Glutamatergic neuron (in vitro differentiated cells): ENCODE results near the gene CHRM1. TPM values are rescaled to one million over a fixed set of nuclear protein-coding genes. Genes with fewer than 3 reads are reported as not detected.
"Not testable (repeated sequence)": the region's sequence is repeated elsewhere in the genome, so short reads cannot be mapped to it uniquely, and the experiment has no call there.

ENCODE experiments used
- DNase-seq: peaks from one replicate; pipeline ENCODE4 v3.0.0; 2022
- H3K27ac Mint-ChIP-seq: one replicate; pipeline ENCODE4 v1.8.0; 2020; ENCODE audit warnings: mild to moderate bottlenecking, mixed read lengths, inconsistent platforms; ENCODE audit not compliant: unreplicated experiment
- H3K27me3 Mint-ChIP-seq: one replicate; pipeline ENCODE4 v1.8.0; 2020; ENCODE audit warnings: mild to moderate bottlenecking, moderate library complexity, mixed read lengths, inconsistent platforms; ENCODE audit not compliant: unreplicated experiment
- H3K36me3 Mint-ChIP-seq: one replicate; pipeline ENCODE4 v1.8.0; 2020; ENCODE audit warnings: mild to moderate bottlenecking, mixed read lengths, inconsistent platforms; ENCODE audit not compliant: unreplicated experiment
- H3K4me1 Mint-ChIP-seq: one replicate; pipeline ENCODE4 v1.8.0; 2020; ENCODE audit warnings: mild to moderate bottlenecking, low read depth, mixed read lengths, inconsistent platforms; ENCODE audit not compliant: unreplicated experiment
- H3K4me3 Mint-ChIP-seq: one replicate; pipeline ENCODE4 v1.8.0; 2020; ENCODE audit warnings: mild to moderate bottlenecking, mixed read lengths, inconsistent platforms; ENCODE audit not compliant: unreplicated experiment
- H3K9me3 Mint-ChIP-seq: one replicate; pipeline ENCODE4 v1.8.0; 2020; ENCODE audit warnings: mild to moderate bottlenecking, moderate library complexity, mixed read lengths, inconsistent platforms; ENCODE audit not compliant: unreplicated experiment
- total RNA-seq: library from RNA; stranded (reverse); fragmentation: NEBNext Ultra II Directional; extraction: Animal tissue kit (Norgen Biotek cat#: 25700); gene quantifications from one replicate; pipeline ENCODE4 v1.2.1, GENCODE V29; 2021; ENCODE audit not compliant: unreplicated experiment
- TF ChIP-seq, protein P1 (sequence below): fragments of 200-600 bp; sonication (generic); IDR thresholded peaks from one replicate; pipeline ENCODE4 v1.5.0; 2021; ENCODE audit not compliant: partially characterized antibody, unreplicated experiment

Gene CHRM1
- total RNA-seq, 1 donor from 2014 or later = not detected

DNA sequence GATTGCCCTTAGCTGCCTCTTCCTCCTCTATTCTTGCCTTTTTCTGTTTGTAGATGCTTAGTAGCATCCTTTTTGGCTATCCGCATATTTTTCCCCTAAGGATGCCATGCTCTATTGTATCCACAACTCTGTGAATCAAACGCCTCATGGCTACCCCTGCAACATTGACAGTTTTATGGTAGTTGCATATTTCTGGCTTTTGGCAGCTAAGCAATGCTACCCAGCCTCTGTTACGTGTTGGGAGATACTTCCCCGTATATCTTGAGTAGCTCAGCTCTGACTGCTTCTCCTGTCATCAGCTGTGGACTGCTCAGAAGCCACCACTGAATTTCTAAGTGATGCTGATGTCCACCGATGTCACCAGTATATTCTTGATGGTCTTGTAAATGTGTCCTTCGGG is 55.5 kb downstream of the CHRM1 start:
- no peak for DNase-seq
- H3K4me1 Mint-ChIP-seq = peaks cover 10% of the 10 kb centered on the region
- peak overlapping the region; percentile 74 for H3K27ac Mint-ChIP-seq
- TF ChIP-seq, protein P1, sequence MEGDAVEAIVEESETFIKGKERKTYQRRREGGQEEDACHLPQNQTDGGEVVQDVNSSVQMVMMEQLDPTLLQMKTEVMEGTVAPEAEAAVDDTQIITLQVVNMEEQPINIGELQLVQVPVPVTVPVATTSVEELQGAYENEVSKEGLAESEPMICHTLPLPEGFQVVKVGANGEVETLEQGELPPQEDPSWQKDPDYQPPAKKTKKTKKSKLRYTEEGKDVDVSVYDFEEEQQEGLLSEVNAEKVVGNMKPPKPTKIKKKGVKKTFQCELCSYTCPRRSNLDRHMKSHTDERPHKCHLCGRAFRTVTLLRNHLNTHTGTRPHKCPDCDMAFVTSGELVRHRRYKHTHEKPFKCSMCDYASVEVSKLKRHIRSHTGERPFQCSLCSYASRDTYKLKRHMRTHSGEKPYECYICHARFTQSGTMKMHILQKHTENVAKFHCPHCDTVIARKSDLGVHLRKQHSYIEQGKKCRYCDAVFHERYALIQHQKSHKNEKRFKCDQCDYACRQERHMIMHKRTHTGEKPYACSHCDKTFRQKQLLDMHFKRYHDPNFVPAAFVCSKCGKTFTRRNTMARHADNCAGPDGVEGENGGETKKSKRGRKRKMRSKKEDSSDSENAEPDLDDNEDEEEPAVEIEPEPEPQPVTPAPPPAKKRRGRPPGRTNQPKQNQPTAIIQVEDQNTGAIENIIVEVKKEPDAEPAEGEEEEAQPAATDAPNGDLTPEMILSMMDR = no peak
- no peaks in the 10 kb centered on the region for H3K36me3 Mint-ChIP-seq
- no peaks in the 10 kb centered on the region for H3K9me3 Mint-ChIP-seq
- H3K27me3 Mint-ChIP-seq = no peaks in the 10 kb centered on the region
- peak overlapping the region; percentile 18 for H3K4me3 Mint-ChIP-seq

DNA sequence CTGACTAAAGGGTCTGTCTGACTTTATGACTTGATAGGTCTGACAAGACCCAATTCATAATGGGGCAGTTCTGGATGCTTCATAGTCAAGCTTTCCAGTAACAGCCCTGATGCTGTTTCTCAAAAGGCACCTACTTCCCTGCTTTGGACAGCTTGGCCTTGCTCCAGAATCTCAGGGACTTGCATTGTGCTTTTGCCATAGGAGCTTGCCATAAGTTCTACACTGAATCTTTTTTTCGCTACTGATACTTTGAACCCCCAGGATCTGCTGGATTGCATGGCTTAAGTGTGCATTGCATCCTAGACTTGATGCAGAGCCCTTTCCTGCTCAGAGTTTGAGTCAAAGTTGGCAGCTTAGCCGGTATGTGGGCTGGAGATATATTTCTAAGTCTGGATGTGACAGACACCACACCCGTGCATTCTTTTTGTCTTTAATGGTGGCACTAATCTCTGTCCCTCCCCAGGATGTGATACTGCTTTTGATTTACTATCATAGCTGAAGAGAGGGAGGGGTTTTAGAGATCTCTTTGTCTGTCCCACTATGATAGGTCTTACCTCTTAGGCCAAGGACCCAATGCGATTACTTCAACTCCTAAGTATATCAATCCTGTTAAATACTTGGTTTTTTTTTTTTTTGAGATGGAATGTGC is 57.4 kb downstream of the CHRM1 start:
- Mint-ChIP-seq H3K9me3 (peaks cover 3% of the 10 kb centered on the region), H3K27ac (peak overlapping the region; percentile 26), H3K36me3 (no peaks in the 10 kb centered on the region), H3K4me1 (peaks cover 22% of the 10 kb centered on the region), H3K27me3 (peaks cover 5% of the 10 kb centered on the region), H3K4me3 (no peak overlapping the region)
- TF ChIP-seq, protein P1 = no peak
- no peak for DNase-seq

DNA sequence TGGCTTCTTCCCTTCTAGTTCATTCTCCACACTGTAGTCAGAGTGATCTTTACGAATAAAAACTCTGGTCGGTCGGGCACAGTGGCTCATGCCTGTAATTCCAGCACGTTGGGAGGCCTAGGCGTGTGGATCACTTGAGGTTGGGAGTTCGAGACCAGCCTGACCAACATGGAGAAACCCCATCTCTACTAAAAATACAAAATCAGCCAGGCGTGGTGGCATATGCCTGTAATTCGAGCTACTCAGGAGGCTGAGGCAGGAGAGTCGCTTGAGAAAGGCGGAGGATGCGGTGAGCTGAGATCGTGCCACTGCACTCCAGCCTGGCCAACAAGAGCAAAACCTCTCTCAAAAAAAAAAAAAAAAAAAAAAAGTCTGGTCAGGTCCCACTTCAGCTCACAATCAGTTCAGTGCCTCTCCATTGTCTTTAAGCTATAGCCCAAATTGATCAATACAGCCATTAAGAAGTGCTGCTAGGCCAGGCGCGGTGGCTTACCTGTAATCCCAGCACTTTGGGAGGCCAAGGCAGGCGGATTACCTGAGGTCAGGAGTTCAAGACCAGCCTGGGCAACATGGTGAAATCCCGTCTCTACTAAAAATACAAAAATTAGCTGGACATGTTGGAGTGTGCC is 59.5 kb downstream of the CHRM1 start:
- H3K27me3 Mint-ChIP-seq, DNase-seq, H3K9me3 Mint-ChIP-seq, H3K36me3 Mint-ChIP-seq: not testable (repeated sequence)
- H3K4me1 Mint-ChIP-seq = peaks cover 33% of the 10 kb centered on the region
- peak overlapping the region; percentile 71 for H3K4me3 Mint-ChIP-seq
- peak overlapping the region; percentile 82 for H3K27ac Mint-ChIP-seq

DNA sequence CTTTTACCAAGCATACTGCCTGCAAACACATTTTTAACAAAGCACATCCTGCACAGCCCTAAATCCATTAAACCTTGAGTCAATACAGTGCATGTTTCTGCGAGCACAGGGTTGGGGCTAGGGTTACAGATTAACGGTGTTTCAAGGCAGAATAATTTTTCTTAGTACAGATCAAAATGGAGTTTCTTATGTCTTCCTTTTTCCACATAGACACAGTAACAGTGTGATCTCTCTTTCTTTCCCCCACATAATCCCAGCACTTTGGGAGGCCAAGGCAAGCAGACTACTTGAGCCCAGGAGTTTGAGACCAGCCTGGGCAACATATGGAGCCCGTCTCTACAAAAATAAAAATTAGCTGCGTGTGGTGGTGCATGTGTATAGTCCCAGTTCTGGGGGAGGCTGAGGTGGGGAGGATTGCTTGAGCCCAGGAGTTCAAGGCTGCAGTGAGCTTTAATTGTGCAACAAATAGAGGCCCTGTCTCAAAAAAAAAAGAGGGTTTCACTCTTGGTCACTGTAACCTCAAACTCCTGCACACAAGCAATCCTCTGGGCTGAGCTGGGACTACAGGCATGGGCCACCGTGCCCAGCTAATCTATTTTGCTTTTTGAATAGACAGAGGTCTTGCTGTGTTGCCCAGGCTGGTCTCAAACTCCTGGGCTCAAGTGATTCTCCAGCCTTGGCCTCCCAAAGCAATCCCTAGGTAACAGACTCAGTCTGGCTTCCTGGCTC is 60.2 kb downstream of the CHRM1 start:
- no peak for DNase-seq
- H3K4me3 Mint-ChIP-seq = peak overlapping the region; percentile 71
- peaks cover 33% of the 10 kb centered on the region for H3K4me1 Mint-ChIP-seq
- TF ChIP-seq, protein P1 = no peak
- H3K27me3 Mint-ChIP-seq = peaks cover 10% of the 10 kb centered on the region
- no peaks in the 10 kb centered on the region for H3K36me3 Mint-ChIP-seq
- H3K27ac Mint-ChIP-seq = peak overlapping the region; percentile 82
- peaks cover 9% of the 10 kb centered on the region for H3K9me3 Mint-ChIP-seq

DNA sequence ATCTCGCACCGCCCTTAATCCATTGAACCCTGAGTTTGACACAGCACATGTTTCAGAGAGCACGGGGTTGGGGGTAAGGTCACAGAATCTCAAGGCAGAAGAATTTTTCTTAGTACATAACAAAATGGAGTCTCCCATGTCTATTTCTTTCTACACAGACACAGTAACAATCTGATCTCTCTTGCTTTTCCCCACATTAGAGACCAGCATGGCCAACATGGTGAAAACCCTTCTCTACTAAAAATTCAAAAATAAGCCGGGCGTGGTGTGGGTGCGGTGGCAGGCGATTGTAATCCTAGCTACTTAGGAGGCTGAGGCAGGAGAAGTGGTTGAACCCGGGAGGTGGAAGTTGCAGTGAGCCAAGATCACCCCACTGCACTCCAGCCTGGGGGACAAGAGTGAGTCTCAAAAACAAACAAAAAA is 61.9 kb downstream of the CHRM1 start:
- peak overlapping the region; percentile 92 for H3K27ac Mint-ChIP-seq
- H3K4me3 Mint-ChIP-seq = peak overlapping the region; percentile 64
- H3K4me1 Mint-ChIP-seq = peaks cover 36% of the 10 kb centered on the region
- not testable (repeated sequence) for DNase-seq, H3K36me3 Mint-ChIP-seq
- peaks cover 19% of the 10 kb centered on the region for H3K9me3 Mint-ChIP-seq
- peaks cover 21% of the 10 kb centered on the region for H3K27me3 Mint-ChIP-seq

Other genes starting within 250 kb of the CHRM1 start
- gene UQCC3, start 249.7 kb downstream of the CHRM1 start, total RNA-seq = 5.7 TPM
- 4.6 TPM for gene LBHD1, start 249.1 kb downstream of the CHRM1 start, total RNA-seq
- gene UBXN1, start 242.3 kb downstream of the CHRM1 start, total RNA-seq = 146 TPM
- gene LRRN4CL, start 231.8 kb downstream of the CHRM1 start, total RNA-seq = 1.8 TPM
- gene BSCL2, start 213.9 kb downstream of the CHRM1 start, total RNA-seq = 550 TPM
- gene GNG3, start 213.7 kb downstream of the CHRM1 start, total RNA-seq = 266 TPM
- 58.6 TPM for gene HNRNPUL2, start 193.9 kb downstream of the CHRM1 start, total RNA-seq
- gene TTC9C, start 192.9 kb downstream of the CHRM1 start, total RNA-seq = 34.1 TPM
- 14.6 TPM for gene ZBTB3, start 167.2 kb downstream of the CHRM1 start, total RNA-seq
- 92.5 TPM for gene POLR2G, start 159.8 kb downstream of the CHRM1 start, total RNA-seq
- 39.4 TPM for gene TAF6L, start 150.0 kb downstream of the CHRM1 start, total RNA-seq
- 28.2 TPM for gene TMEM179B, start 134.0 kb downstream of the CHRM1 start, total RNA-seq
- 17.4 TPM for gene TMEM223, start 129.4 kb downstream of the CHRM1 start, total RNA-seq
- gene NXF1, start 115.9 kb downstream of the CHRM1 start, total RNA-seq = 104 TPM
- gene STX5, start 89.3 kb downstream of the CHRM1 start, total RNA-seq = 40.7 TPM
- 1.0 TPM for gene TEX54, start 88.5 kb downstream of the CHRM1 start, total RNA-seq
- 69.0 TPM for gene WDR74, start 81.8 kb downstream of the CHRM1 start, total RNA-seq
- gene SLC3A2, start 40.5 kb downstream of the CHRM1 start, total RNA-seq = 221 TPM
- not detected for gene SLC22A6, start 63.6 kb upstream of the CHRM1 start, total RNA-seq
- gene SLC22A8, start 94.5 kb upstream of the CHRM1 start, total RNA-seq = not detected
- gene SLC22A24, start 222.9 kb upstream of the CHRM1 start, total RNA-seq = not detected